Measurements from ENCODE around the gene PMPCA. TPM values are rescaled to one million over a fixed set of nuclear protein-coding genes. Genes with fewer than 3 reads are reported as not detected.

Gene PMPCA
- total RNA-seq, 1 experiment from 2014 or later: 116 TPM

- no peak overlapping the region for H3K9ac ChIP-seq (ENCODE audit: low read length)
- intact Hi-C loops (cut with micrococcal nuclease): no loop called here
- H4K20me1 ChIP-seq (ENCODE audit: insufficient read depth): no peaks in the 10 kb centered on the region
- no peak for TF ChIP-seq ELF1 (IDR thresholded peaks at IDR 0.05; ENCODE audit: borderline replicate concordance, low read depth)
- TF ChIP-seq SRF (IDR thresholded peaks at IDR 0.05; ENCODE audit: low read depth): no peak
- TF ChIP-seq CEBPB (IDR thresholded peaks at IDR 0.05; ENCODE audit: low read depth): no peak
- TF ChIP-seq YY1 (IDR thresholded peaks at IDR 0.05; ENCODE audit: extremely low read depth, insufficient replicate concordance, low read depth, low read length): no peak
- no peak for TF ChIP-seq TCF7L2 (IDR thresholded peaks at IDR 0.05; ENCODE audit: borderline replicate concordance, extremely low read depth, insufficient read depth, insufficient read length)
- TF ChIP-seq JUND (IDR thresholded peaks at IDR 0.05): no peak
- TF ChIP-seq EZH2 (IDR thresholded peaks at IDR 0.05): no peak
- TF ChIP-seq, protein P1, sequence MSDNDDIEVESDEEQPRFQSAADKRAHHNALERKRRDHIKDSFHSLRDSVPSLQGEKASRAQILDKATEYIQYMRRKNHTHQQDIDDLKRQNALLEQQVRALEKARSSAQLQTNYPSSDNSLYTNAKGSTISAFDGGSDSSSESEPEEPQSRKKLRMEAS (IDR thresholded peaks at IDR 0.05): no peak
- TF ChIP-seq EGR1 (IDR thresholded peaks at IDR 0.05; ENCODE audit: low read depth): no peak
- TF ChIP-seq, protein P2, sequence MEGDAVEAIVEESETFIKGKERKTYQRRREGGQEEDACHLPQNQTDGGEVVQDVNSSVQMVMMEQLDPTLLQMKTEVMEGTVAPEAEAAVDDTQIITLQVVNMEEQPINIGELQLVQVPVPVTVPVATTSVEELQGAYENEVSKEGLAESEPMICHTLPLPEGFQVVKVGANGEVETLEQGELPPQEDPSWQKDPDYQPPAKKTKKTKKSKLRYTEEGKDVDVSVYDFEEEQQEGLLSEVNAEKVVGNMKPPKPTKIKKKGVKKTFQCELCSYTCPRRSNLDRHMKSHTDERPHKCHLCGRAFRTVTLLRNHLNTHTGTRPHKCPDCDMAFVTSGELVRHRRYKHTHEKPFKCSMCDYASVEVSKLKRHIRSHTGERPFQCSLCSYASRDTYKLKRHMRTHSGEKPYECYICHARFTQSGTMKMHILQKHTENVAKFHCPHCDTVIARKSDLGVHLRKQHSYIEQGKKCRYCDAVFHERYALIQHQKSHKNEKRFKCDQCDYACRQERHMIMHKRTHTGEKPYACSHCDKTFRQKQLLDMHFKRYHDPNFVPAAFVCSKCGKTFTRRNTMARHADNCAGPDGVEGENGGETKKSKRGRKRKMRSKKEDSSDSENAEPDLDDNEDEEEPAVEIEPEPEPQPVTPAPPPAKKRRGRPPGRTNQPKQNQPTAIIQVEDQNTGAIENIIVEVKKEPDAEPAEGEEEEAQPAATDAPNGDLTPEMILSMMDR (IDR thresholded peaks at IDR 0.05 in 2 of 3, conservative IDR thresholded peaks at IDR 0.05 in 1 of 3; ENCODE audit: borderline replicate concordance in 1 of 3, insufficient read depth in 1 of 3, low read depth in 2 of 3, low read length in 2 of 3): no peak
- no peak for TF ChIP-seq EZH2phosphoT487 (IDR thresholded peaks at IDR 0.05; ENCODE audit: borderline replicate concordance)
- TF ChIP-seq ATF3 (IDR thresholded peaks at IDR 0.05): no peak
- TF ChIP-seq RAD21 (IDR thresholded peaks at IDR 0.05; ENCODE audit: low read depth): no peak
- TF ChIP-seq ZBTB33 (IDR thresholded peaks at IDR 0.05; ENCODE audit: extremely low read depth, insufficient replicate concordance, low read length): no peak
- no peak for TF ChIP-seq POLR2AphosphoS5 (IDR thresholded peaks at IDR 0.05; ENCODE audit: low read depth, low read length)
- TF ChIP-seq POLR2A (IDR thresholded peaks at IDR 0.05; ENCODE audit: borderline replicate concordance, extremely low read depth, insufficient read depth, insufficient read length): no peak
- no peak for TF ChIP-seq REST (IDR thresholded peaks at IDR 0.05; ENCODE audit: low read depth)
- no peak for TF ChIP-seq SIN3A (IDR thresholded peaks at IDR 0.05; ENCODE audit: low read depth)
- TF ChIP-seq ZFX (IDR thresholded peaks at IDR 0.05): no peak
- H3K9me3 ChIP-seq (ENCODE audit: control insufficient read depth in 1 of 2, insufficient read depth in 1 of 2, low read depth in 1 of 2, low read length in 2 of 2): no peaks in the 10 kb centered on the region
- CTCF ChIA-PET: no interaction called here
- H3K4me2 ChIP-seq (ENCODE audit: low read length): no peak overlapping the region
- ATAC-seq: no peak
- H3K36me3 ChIP-seq (ENCODE audit: control insufficient read depth in 1 of 2, insufficient read depth in 2 of 2, low read length in 2 of 2): peaks cover 53 to 78% of the 10 kb centered on the region in 2 experiments
- POLR2A ChIA-PET: no interaction called here
- peaks cover 95% of the 10 kb centered on the region for H3K79me2 ChIP-seq (ENCODE audit: insufficient read depth, low read length)
- RAD21 ChIA-PET (ENCODE audit: low non-redundant PET in 1 of 2, low total read pairs in 2 of 2, uncharacterized antibody in 2 of 2, unreplicated experiment in 2 of 2): no interaction called here
- H3K4me1 ChIP-seq (ENCODE audit: control insufficient read depth in 1 of 2, insufficient read depth in 2 of 2, low read length in 2 of 2): no peaks in the 10 kb centered on the region
- H2AFZ ChIP-seq (ENCODE audit: low read depth, low read length, poor library complexity, severe bottlenecking): no peak overlapping the region
- H3K9me2 ChIP-seq (ENCODE audit: insufficient read depth): no peaks in the 10 kb centered on the region
- no peak overlapping the region for H3K27ac ChIP-seq (ENCODE audit: low read depth, low read length)
- no peak for DNase-seq (ENCODE audit: low read depth, low spot score)
- H3K27me3 ChIP-seq (ENCODE audit: insufficient read depth, low read length): no peaks in the 10 kb centered on the region
- no TSS peak for BruUV-seq (replicated peaks)
- no peak overlapping the region for H3K4me3 ChIP-seq (replicated peaks in 1 of 2; ENCODE audit: low read depth in 1 of 2, low read length in 2 of 2)
Measured at GRCh38 chr9:136473354-136473721, 62.9 kb downstream of the PMPCA start.
